Neural cell (in vitro differentiated cells): Measurements from ENCODE around the gene DDX21. TPM values are rescaled to one million over a fixed set of nuclear protein-coding genes. Genes with fewer than 3 reads are reported as not detected.

Source experiments
- H2AFZ ChIP-seq: fragments of 200-600, 300-800 bp; sonication (generic), shearing (Covaris generic); 2 replicates; pipeline ENCODE4 v1.6.0; 2014; ENCODE audit warnings: low read depth, mild to moderate bottlenecking, antibody characterized with exemption, low read length, moderate library complexity
- H3F3A ChIP-seq: fragments of 200-600 bp; shearing (Covaris generic); 2 replicates; pipeline ENCODE4 v1.6.1; 2016; ENCODE audit warnings: mild to moderate bottlenecking, moderate library complexity, mixed read lengths, antibody characterized with exemption, low read length; ENCODE audit not compliant: insufficient read depth, poor library complexity, severe bottlenecking
- H3K27ac ChIP-seq: fragments of 200-600, 300-800 bp; sonication (generic), shearing (Covaris generic); 2 replicates; pipeline ENCODE4 v1.5.1; 2014; ENCODE audit warnings: mild to moderate bottlenecking, low read length, moderate library complexity
- H3K27me3 ChIP-seq: fragments of 300-800, 200-600 bp; sonication (generic), shearing (Covaris generic); 2 replicates; pipeline ENCODE4 v1.6.0; 2014; ENCODE audit warnings: mild to moderate bottlenecking, low read depth, low read length, moderate library complexity; ENCODE audit not compliant: insufficient read depth
- H3K36me3 ChIP-seq: fragments of 300-800, 200-600 bp; sonication (generic), shearing (Covaris generic); 2 replicates; pipeline ENCODE4 v1.5.1; 2014; ENCODE audit warnings: mild to moderate bottlenecking, antibody characterized with exemption, low read length, moderate library complexity; ENCODE audit not compliant: insufficient read depth
- H3K4me2 ChIP-seq: fragments of 300-800, 200-600 bp; sonication (generic), shearing (Covaris generic); 2 replicates; pipeline ENCODE4 v1.6.0; 2014; ENCODE audit warnings: mild to moderate bottlenecking, low read length
- H3K4me3 ChIP-seq: fragments of 300-800, 200-600 bp; sonication (generic), shearing (Covaris generic); 2 replicates; pipeline ENCODE4 v1.5.1; 2014; ENCODE audit warnings: mild to moderate bottlenecking, low read length, moderate library complexity
- H3K79me2 ChIP-seq: fragments of 200-600 bp; shearing (Covaris generic); replicated peaks from 2 replicates; pipeline ENCODE4 v1.6.0; 2014; ENCODE audit warnings: mild to moderate bottlenecking, low read length, moderate library complexity; ENCODE audit not compliant: insufficient read depth
- H3K9ac ChIP-seq: fragments of 300-800, 200-600 bp; sonication (generic), shearing (Covaris generic); 2 replicates; pipeline ENCODE4 v1.6.1; 2016; ENCODE audit warnings: mild to moderate bottlenecking, low read length, mixed read lengths
- H3K9me2 ChIP-seq: fragments of 200-600 bp; shearing (Covaris generic); 2 replicates; pipeline ENCODE4 v1.6.1; 2016; ENCODE audit warnings: mild to moderate bottlenecking, low read length, mixed read lengths; ENCODE audit not compliant: insufficient read depth
- H3K9me3 ChIP-seq: fragments of 200-600, 300-800 bp; sonication (generic), shearing (Covaris generic); 2 replicates; pipeline ENCODE4 v1.6.1; 2016; ENCODE audit warnings: mild to moderate bottlenecking, mixed run types, low read length, moderate library complexity, mixed read lengths
- H4K20me1 ChIP-seq: fragments of 200-600 bp; shearing (Covaris generic); 2 replicates; pipeline ENCODE4 v1.6.1; 2016; ENCODE audit warnings: mild to moderate bottlenecking, mixed run types; ENCODE audit not compliant: insufficient read depth
- EP300 ChIP-seq: fragments of 450-650 bp; conservative IDR thresholded peaks from 2 replicates; pipeline ENCODE4 v1.6.1; 2014; ENCODE audit warnings: antibody characterized with exemption, mild to moderate bottlenecking, moderate library complexity; ENCODE audit not compliant: poor library complexity, severe bottlenecking
- EZH2 ChIP-seq: fragments of 200-600, 300-800 bp; shearing (Covaris generic), sonication (generic); IDR thresholded peaks from 2 replicates; pipeline ENCODE4 v1.6.1; 2014; ENCODE audit warnings: antibody characterized with exemption, low read length, borderline replicate concordance, mild to moderate bottlenecking; ENCODE audit not compliant: insufficient read depth, poor library complexity, severe bottlenecking
- MXI1 ChIP-seq: fragments of 450-650 bp; conservative IDR thresholded peaks from 2 replicates; pipeline ENCODE4 v1.6.1; 2014; ENCODE audit warnings: antibody characterized with exemption, mild to moderate bottlenecking; ENCODE audit not compliant: poor library complexity, severe bottlenecking
- POLR2AphosphoS5 ChIP-seq: IDR thresholded peaks from 2 replicates; pipeline ENCODE4 v1.6.1; 2012
- RAD21 ChIP-seq: fragments of 450-650 bp; conservative IDR thresholded peaks from 2 replicates; pipeline ENCODE4 v1.6.1; 2014; ENCODE audit warnings: antibody characterized with exemption, mild to moderate bottlenecking, moderate library complexity
- SMC3 ChIP-seq: fragments of 450-650 bp; conservative IDR thresholded peaks from 2 replicates; pipeline ENCODE4 v1.6.1; 2014; ENCODE audit warnings: antibody characterized with exemption, mild to moderate bottlenecking, moderate library complexity; ENCODE audit not compliant: poor library complexity
- TAF1 ChIP-seq: IDR thresholded peaks from 2 replicates; pipeline ENCODE4 v1.6.1; 2012; ENCODE audit warnings: low read depth
- polyA plus RNA-seq: library from polyadenylated mRNA; depleted of rRNA; stranded (reverse); fragments of >200 nt; gene quantifications from 2 replicates; pipeline ENCODE4 v1.2.3, GENCODE V29; 2014
- TF ChIP-seq, protein P1 (sequence below): IDR thresholded peaks from 2 replicates; pipeline ENCODE4 v1.6.1; 2012; ENCODE audit warnings: borderline replicate concordance
- TF ChIP-seq, protein P2 (sequence below): fragments of 450-650 bp; IDR thresholded peaks from 2 replicates; pipeline ENCODE4 v1.5.1; 2014; ENCODE audit warnings: antibody characterized with exemption, mild to moderate bottlenecking, moderate library complexity; ENCODE audit not compliant: poor library complexity, severe bottlenecking

DDX21 gene
- polyA plus RNA-seq, 1 donor from 2014 or later: 33.0 TPM

DNA sequence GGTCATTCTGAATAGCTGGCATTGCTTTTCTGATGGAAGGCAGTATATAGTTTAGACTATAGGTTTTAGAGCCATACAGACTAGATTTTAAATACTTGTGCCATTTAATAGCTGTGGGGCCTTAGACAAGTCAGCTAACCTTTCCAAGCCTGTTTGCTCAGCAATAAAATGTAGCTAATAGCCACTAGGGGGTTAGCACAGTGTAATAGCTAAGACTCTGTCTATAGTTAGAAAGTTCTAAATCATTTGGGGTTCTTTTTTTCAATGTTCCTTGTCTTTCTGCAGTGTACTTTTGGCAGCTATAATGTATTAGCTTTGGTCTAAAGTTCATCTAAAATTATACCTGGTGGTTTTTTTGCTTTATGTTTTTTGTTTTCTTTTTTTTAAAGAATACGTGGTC, 25.1 kb downstream of the DDX21 start:
- Histone ChIP-seq H3K9me2 (no peaks in the 10 kb centered on the region), H3K36me3 (peaks cover 4% of the 10 kb centered on the region), H2AFZ (no peak overlapping the region)

DNA sequence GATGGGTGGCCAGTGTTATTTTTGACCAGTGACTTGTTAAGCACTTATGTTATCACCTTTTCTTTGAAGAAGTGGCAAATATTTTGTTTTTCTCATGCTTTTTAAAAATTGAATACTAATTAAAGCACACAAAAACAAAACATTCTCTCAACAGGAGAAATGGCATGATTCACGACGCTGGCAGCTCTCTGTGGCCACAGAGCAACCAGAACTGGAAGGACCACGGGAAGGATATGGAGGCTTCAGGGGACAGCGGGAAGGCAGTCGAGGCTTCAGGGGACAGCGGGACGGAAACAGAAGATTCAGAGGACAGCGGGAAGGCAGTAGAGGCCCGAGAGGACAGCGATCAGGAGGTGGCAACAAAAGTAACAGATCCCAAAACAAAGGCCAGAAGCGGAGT, 26.4 kb downstream of the DDX21 start:
- Histone ChIP-seq H3K4me2 (no peak overlapping the region), H3K9ac (no peak overlapping the region), H2AFZ (no peak overlapping the region), H3K9me3 (no peaks in the 10 kb centered on the region), H3K36me3 (peaks cover 3% of the 10 kb centered on the region), H3K9me2 (no peaks in the 10 kb centered on the region), H3K27ac (no peak overlapping the region), H3K27me3 (no peaks in the 10 kb centered on the region), H3K79me2 (no peaks in the 10 kb centered on the region), H3K4me3 (no peak overlapping the region), H4K20me1 (no peaks in the 10 kb centered on the region), H3F3A (no peaks in the 10 kb centered on the region)
- TF ChIP-seq MXI1 (no peak), RAD21 (no peak), EZH2 (no peak), TAF1 (no peak), EP300 (no peak), POLR2AphosphoS5 (no peak), SMC3 (no peak)
- TF ChIP-seq, protein P1, sequence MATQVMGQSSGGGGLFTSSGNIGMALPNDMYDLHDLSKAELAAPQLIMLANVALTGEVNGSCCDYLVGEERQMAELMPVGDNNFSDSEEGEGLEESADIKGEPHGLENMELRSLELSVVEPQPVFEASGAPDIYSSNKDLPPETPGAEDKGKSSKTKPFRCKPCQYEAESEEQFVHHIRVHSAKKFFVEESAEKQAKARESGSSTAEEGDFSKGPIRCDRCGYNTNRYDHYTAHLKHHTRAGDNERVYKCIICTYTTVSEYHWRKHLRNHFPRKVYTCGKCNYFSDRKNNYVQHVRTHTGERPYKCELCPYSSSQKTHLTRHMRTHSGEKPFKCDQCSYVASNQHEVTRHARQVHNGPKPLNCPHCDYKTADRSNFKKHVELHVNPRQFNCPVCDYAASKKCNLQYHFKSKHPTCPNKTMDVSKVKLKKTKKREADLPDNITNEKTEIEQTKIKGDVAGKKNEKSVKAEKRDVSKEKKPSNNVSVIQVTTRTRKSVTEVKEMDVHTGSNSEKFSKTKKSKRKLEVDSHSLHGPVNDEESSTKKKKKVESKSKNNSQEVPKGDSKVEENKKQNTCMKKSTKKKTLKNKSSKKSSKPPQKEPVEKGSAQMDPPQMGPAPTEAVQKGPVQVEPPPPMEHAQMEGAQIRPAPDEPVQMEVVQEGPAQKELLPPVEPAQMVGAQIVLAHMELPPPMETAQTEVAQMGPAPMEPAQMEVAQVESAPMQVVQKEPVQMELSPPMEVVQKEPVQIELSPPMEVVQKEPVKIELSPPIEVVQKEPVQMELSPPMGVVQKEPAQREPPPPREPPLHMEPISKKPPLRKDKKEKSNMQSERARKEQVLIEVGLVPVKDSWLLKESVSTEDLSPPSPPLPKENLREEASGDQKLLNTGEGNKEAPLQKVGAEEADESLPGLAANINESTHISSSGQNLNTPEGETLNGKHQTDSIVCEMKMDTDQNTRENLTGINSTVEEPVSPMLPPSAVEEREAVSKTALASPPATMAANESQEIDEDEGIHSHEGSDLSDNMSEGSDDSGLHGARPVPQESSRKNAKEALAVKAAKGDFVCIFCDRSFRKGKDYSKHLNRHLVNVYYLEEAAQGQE: no peak
- TF ChIP-seq, protein P2, sequence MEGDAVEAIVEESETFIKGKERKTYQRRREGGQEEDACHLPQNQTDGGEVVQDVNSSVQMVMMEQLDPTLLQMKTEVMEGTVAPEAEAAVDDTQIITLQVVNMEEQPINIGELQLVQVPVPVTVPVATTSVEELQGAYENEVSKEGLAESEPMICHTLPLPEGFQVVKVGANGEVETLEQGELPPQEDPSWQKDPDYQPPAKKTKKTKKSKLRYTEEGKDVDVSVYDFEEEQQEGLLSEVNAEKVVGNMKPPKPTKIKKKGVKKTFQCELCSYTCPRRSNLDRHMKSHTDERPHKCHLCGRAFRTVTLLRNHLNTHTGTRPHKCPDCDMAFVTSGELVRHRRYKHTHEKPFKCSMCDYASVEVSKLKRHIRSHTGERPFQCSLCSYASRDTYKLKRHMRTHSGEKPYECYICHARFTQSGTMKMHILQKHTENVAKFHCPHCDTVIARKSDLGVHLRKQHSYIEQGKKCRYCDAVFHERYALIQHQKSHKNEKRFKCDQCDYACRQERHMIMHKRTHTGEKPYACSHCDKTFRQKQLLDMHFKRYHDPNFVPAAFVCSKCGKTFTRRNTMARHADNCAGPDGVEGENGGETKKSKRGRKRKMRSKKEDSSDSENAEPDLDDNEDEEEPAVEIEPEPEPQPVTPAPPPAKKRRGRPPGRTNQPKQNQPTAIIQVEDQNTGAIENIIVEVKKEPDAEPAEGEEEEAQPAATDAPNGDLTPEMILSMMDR: no peak

More for the DNA sequence above, 25.1 kb downstream of the DDX21 start:
- TF ChIP-seq SMC3: no peak
- TF ChIP-seq, protein P1: no peak
- Histone ChIP-seq H3K79me2 (no peaks in the 10 kb centered on the region), H4K20me1 (no peaks in the 10 kb centered on the region), H3K9ac (no peak overlapping the region), H3K4me2 (no peak overlapping the region), H3F3A (no peaks in the 10 kb centered on the region), H3K27ac (no peak overlapping the region), H3K27me3 (no peaks in the 10 kb centered on the region), H3K4me3 (no peak overlapping the region), H3K9me3 (no peaks in the 10 kb centered on the region)
